ACHN (cell line): ENCODE results near the gene COL18A1.
"Not testable (repeated sequence)": the region's sequence is repeated elsewhere in the genome, so short reads cannot be mapped to it uniquely, and the experiment has no call there.

Source experiments
- DNase-seq: peaks from one replicate; pipeline ENCODE4 v3.0.0-alpha.2; 2015
- in situ Hi-C: cut with HindIII; loops from 2 replicates; pipeline ENCODE4 v1.10.0; 2017; ENCODE audit warnings: low sequenced_read_pairs, low pct_ligation_motif_present, low pct_unique_long_range_greater_than_20kb

Gene COL18A1

DNA sequence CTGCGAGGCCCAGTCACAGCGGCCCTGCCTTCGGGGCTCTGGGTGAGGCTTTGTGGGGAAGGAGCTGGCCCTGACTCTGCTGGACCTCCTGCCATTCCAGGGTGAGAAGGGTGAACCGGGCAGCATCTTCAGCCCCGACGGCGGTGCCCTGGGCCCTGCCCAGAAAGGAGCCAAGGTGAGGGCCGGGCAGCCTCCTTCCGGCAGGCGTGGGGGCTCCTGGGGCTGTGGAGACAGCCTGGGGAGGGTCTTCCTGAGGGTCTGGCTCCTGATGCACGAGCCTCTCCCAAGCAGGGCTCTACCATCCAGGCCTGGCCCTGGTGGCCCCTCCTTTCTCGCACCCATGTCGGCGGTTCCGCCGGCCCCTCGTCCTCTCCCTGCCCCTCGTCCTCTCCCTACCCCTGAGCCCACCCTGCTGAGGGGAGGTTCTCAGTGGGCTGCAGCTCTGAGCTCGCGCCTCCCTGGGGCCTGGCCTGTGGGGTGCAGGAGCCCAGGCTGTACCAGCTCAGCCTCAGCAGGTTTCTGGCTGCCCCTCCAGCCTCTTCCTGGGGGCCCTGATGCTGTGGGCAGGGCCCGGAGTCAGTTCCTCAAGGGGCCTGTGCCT, 88.5 kb downstream of the COL18A1 start:
- in situ Hi-C loops: no loop called here
- DNase-seq: no peak

DNA sequence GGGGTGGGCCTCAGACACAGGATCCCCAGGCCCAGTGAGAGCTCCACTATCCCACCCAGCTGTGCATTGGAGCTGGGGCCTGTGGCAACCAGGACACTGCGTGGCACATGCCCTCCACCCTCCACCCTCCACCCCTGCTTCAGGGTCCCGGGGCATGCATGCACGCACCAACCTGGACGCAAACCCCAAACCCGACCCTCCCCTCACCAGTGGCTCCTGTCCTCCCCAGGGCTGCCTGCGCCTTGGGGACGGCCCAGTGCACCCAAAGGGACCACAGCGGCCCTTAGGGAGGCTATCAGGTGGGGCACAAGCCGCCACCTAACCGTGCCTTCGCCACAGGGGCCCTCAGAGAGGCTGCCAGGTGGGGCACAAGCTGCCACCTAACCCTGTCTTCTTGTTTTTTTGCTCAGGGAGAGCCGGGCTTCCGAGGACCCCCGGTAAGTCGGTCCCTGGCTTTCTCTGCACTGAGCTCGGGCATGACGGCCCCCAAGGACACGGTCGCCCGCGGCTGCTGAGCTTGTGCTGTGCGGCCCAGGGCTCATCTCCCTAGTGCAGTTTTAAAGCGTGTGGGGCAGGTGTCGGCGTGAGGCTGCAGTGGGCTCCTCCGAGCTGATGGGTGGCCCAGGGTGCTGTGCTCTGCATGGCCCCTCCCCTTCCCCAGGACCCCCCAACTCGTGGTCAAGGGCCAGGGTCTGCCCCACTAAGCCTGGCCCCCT, 89.3 kb downstream of the COL18A1 start:
- DNase-seq: no peak
- in situ Hi-C loops: no loop called here

GRCh38 chr21:45494851-45495680, 90.1 kb downstream of the COL18A1 start:
- DNase-seq: no peak
- in situ Hi-C loops: no loop called here

DNA sequence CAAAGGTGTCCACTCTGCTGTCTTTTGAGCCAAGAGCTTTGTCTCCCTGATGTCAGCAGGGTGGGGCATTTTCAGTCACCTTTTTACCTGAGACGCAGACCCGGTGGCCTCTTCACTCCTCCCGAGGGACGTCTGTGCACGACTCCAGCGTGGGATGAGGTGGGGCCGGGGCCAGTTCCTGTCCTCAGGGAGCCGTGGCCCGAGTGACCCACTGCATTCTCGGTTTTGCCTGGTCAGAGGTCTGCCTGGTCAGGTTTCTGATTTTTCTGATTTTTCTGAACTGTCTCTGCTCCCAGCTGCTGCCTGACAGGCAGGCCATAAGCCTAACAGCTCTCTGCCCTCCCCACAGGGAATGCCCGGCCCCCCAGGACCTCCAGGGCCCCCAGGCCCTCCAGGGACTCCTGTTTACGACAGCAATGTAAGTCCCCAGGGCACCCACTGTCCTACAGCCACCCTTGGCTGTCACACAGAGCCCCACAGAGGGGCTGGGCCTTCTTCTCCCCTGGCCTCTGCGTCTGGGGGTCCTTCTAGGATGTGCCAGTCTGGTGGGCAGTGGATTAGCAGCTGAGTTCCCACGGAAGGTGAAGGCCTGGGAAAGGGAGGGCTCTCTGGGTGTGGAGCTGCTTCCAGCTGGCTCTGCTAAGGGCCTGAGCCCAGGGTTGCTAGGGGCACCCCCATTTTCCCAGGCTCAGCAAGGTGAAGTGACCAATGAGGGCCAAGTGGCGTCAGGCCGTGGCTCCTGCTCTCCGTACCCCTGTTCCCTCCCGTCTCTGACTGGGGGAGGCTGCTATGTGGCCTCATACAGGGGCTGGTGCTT, 91.4 kb downstream of the COL18A1 start:
- DNase-seq: no peak
- in situ Hi-C loops: no loop called here

GRCh38 chr21:45496968-45497845, 92.2 kb downstream of the COL18A1 start:
- in situ Hi-C loops: no loop called here
- DNase-seq: no peak

- no peak for DNase-seq
- in situ Hi-C loops: no loop called here
Measured at GRCh38 chr21:45497846-45498645, 93.1 kb downstream of the COL18A1 start.

GRCh38 chr21:45498646-45499000, 93.7 kb downstream of the COL18A1 start:
- no peak for DNase-seq
- in situ Hi-C loops: no loop called here

DNA sequence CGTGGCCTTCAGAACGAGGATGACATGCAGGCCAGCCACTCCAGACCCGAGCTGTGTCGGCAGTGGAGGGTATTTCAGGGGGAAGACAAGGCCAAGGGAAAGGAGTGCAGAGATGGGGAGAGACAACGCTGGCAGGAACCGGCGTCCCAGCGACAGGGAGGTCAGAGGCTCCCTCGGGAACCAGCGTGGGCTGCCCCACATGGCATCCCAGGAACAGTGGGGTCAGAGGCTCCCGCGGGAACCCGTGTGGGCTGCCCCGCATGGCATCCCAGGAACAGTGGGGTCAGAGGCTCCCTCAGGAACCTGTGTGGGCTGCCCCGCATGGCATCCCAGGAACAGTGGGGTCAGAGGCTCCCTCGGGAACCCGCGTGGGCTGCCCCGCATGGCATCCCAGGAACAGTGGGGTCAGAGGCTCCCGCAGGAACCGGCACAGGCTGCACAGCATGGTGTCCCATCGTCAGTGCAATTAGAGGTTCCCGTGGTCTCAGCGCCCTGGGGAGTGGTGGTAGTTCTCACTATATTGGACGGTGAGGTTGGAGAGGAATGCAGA, 94.3 kb downstream of the COL18A1 start:
- no peak for DNase-seq
- in situ Hi-C loops: no loop called here

GRCh38 chr21:45499970-45500577, 95.1 kb downstream of the COL18A1 start:
- in situ Hi-C loops: no loop called here
- no peak for DNase-seq

DNA sequence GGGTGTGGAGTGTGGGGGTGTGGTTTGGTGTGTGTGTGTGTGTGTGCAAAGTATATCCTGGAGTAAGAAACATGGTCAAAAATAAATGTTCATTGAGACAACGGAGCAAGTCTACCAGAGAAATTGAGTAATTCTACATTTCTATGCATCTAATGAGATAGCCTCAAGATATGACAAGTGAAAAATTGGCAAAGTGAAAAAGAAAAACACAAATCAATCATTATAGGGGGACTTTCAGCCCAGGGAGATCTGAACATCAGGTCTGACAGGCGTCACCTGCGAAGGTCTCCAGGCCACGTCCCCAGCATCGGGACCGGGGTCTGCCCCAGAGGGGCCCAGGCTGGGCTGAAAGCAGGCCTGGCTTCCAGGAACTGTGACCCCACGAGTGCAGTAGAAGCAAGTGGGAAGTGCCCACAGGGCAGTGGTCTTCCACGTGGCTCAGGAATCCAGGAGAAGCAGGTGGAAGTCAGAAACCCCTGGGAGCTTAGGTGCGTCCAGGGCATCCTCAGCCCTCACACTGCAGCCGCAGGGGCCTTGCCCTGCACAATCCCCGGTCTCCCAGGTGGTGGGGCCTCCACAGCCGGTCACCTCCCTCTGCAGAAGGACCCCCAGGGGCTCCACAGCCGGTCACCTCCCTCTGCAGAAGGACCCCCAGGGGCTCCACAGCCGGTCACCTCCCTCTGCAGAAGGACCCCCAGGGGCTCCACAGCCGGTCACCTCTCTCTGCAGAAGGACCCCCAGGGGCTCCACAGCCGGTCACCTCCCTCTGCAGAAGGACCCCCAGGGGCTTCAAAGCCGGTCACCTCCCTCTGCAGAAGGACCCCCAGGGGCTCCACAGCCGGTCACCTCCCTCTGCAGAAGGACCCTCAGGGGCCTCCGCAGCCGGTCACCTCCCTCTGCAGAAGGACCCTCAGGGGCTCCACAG, 96.4 kb downstream of the COL18A1 start:
- DNase-seq, in situ Hi-C loops: not testable (repeated sequence)

DNA sequence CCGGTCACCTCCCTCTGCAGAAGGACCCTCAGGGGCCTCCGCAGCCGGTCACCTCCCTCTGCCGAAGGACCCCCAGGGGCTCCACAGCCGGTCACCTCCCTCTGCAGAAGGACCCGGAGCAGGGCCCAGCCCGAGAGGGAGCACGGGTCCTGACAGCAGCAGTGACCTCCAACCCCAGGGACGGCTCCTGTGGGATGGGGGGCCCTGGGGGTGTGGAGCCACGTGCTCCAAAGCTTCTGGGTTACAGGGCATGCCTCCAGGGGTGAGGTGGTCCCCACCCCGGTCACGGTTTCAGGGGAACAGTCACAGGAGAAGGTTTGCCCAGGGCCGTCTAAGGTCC, 97.0 kb downstream of the COL18A1 start:
- DNase-seq: no peak
- in situ Hi-C loops: no loop called here

- DNase-seq: no peak
- in situ Hi-C loops: no loop called here
Measured at GRCh38 chr21:45502600-45502999, 97.6 kb downstream of the COL18A1 start.

DNA sequence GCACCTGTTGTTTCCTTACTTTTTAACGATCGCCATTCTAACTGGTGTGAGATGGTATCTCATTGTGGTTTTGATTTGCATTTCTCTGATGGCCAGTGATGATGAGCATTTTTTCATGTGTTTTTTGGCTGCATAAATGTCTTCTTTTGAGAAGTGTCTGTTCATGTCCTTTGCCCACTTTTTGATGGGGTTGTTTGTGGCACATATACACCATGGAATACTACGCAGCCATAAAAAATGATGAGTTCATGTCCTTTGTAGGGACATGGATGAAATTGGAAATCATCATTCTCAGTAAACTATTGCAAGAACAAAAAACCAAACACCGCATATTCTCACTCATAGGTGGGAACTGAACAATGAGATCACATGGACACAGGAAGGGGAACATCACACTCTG, 98.3 kb downstream of the COL18A1 start:
- in situ Hi-C loops: not testable (repeated sequence)

DNA sequence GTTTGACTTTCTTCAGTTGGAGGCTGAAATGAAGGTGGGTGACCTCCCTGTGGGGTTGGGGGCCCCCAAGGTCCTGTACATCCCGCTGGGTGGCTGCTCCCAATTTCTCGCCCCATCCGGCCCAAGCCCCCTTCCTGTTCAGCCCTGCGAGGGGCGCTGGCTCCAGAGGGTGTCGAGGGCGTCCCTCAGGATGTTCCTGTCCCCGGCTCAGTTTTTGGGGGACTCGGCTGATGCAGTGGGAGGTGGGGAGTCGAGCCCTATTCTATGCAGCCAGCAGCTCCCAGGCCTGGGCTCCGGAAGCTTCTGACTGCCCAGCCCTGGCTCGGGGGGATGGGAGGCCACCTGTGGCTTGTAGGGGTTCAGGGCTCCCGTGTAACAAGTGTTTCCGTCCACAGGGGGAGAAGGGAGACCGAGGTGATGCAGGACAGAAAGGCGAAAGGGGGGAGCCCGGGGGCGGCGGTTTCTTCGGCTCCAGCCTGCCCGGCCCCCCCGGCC, 99.1 kb downstream of the COL18A1 start:
- in situ Hi-C loops: no loop called here
- no peak for DNase-seq

More for the DNA sequence above, 98.3 kb downstream of the COL18A1 start:
- not testable (repeated sequence) for DNase-seq

GRCh38 chr21:45504516-45505415, 99.8 kb downstream of the COL18A1 start:
- in situ Hi-C loops: no loop called here
- DNase-seq: no peak
